BJ (cell line): ENCODE data around the gene B9D2. TPM values are rescaled to one million over a fixed set of nuclear protein-coding genes. Genes with fewer than 3 reads are reported as not detected.

ENCODE experiments used
- CTCF ChIA-PET: fragments of 350-600 bp; formaldehyde crosslinking; extraction: SDS; loops from one replicate; lab custom pipeline; 2021; ENCODE audit warnings: antibody characterized with exemption, inconsistent platforms; lab: Yijun Ruan, JAX
- POLR2A ChIA-PET: fragments of 300-600 bp; sonication (Branson Sonifier 250); formaldehyde crosslinking; extraction: SDS; loops from one replicate; lab custom pipeline; 2021; ENCODE audit warnings: antibody characterized with exemption; lab: Charles Lee
- DNase-seq: peaks from one replicate; pipeline ENCODE4 v3.0.0-alpha.2; 2011; ENCODE audit warnings: low read depth
- H3K27me3 ChIP-seq: 2 replicates; pipeline ENCODE4 v1.6.0; 2011; ENCODE audit warnings: low read length; ENCODE audit not compliant: control insufficient read depth, insufficient read depth
- H3K36me3 ChIP-seq: 2 replicates; pipeline ENCODE4 v1.5.1; 2011; ENCODE audit warnings: low read length; ENCODE audit not compliant: control insufficient read depth, insufficient read depth
- H3K4me3 ChIP-seq: 2 replicates; pipeline ENCODE4 v1.5.1; 2011; ENCODE audit warnings: low read depth, mild to moderate bottlenecking, control low read depth, low read length
- CTCF ChIP-seq: IDR thresholded peaks from 2 replicates; pipeline ENCODE4 v1.5.1; 2011; ENCODE audit warnings: low read depth, mild to moderate bottlenecking, control low read depth, inconsistent platforms, low read length, moderate library complexity; ENCODE audit not compliant: insufficient read depth
- polyA plus RNA-seq: library from polyadenylated mRNA; depleted of rRNA; stranded (reverse); fragments of >200 nt; gene quantifications from 2 replicates; pipeline ENCODE4 v1.2.3, GENCODE V29; 2011

The B9D2 gene
- polyA plus RNA-seq, 1 experiment = 10.9 TPM

- Histone ChIP-seq H3K36me3 (peaks cover 31% of the 10 kb centered on the region), H3K4me3 (no peak overlapping the region), H3K27me3 (no peaks in the 10 kb centered on the region)
- TF ChIP-seq CTCF = no peak
- CTCF ChIA-PET = no interaction called here
- POLR2A ChIA-PET = no interaction called here
- DNase-seq = no peak
Measured at GRCh38 chr19:41330481-41330880, 33.5 kb downstream of the B9D2 start.

- ChIA-PET CTCF (interaction anchor here (2.7 kb wide), 1 partner anchor 23 kb away, joined by 17 read pairs; no protein-coding TSS in a partner anchor), POLR2A (no interaction called here)
- no peak for TF ChIP-seq CTCF
- DNase-seq = no peak
- Histone ChIP-seq H3K4me3 (no peak overlapping the region), H3K27me3 (no peaks in the 10 kb centered on the region), H3K36me3 (peaks cover 27% of the 10 kb centered on the region)
Measured at GRCh38 chr19:41328842-41329225, 35.1 kb downstream of the B9D2 start.

DNA sequence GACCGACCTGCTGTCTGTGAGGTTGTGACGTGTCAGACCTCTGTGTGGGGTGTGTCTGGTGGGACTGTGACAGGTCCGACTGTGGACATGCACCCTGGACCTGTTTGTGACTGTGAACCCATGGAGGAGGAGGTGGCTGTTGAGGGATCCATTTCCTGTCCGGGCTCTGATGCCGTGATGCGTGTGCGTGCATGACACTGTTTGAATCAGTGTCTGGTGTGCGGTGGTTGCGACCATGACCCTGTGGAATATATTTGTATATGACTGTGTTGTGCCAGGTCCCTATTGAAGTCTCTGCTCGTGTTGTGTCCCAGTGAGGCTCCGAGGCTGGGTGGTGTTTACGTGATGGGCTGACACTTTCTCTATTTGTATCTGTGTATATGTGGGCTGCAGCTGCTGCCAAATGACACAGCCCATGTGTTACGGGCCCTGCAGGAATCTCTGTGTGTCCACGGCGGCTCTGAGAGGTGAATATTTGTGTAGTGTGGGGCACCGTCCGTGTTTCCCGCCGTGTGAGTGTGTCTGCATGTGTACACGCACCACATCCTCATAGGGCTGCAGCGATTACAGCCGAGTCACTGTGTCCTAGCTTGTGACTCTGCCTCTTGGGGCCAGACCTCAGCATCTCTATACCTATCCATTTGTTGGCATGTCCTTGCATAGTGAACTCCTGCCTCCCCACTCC, 35.6 kb downstream of the B9D2 start:
- no peak for TF ChIP-seq CTCF
- ChIA-PET POLR2A (no interaction called here), CTCF (interaction anchor here (2.7 kb wide), 1 partner anchor 24 kb away, joined by 17 read pairs; no protein-coding TSS in a partner anchor)

GRCh38 chr19:41327576-41328156, 36.3 kb downstream of the B9D2 start:
- CTCF ChIA-PET = interaction anchor here (2.7 kb wide), 1 partner anchor 25 kb away, joined by 17 read pairs; no protein-coding TSS in a partner anchor
- Histone ChIP-seq H3K27me3 (no peaks in the 10 kb centered on the region), H3K36me3 (peaks cover 24% of the 10 kb centered on the region), H3K4me3 (no peak overlapping the region)
- no peak for TF ChIP-seq CTCF
- POLR2A ChIA-PET = no interaction called here
- DNase-seq = no peak

More for the DNA sequence above, 35.6 kb downstream of the B9D2 start:
- H3K4me3 ChIP-seq = no peak overlapping the region
- peaks cover 27% of the 10 kb centered on the region for H3K36me3 ChIP-seq
- H3K27me3 ChIP-seq = no peaks in the 10 kb centered on the region
- DNase-seq = no peak

DNA sequence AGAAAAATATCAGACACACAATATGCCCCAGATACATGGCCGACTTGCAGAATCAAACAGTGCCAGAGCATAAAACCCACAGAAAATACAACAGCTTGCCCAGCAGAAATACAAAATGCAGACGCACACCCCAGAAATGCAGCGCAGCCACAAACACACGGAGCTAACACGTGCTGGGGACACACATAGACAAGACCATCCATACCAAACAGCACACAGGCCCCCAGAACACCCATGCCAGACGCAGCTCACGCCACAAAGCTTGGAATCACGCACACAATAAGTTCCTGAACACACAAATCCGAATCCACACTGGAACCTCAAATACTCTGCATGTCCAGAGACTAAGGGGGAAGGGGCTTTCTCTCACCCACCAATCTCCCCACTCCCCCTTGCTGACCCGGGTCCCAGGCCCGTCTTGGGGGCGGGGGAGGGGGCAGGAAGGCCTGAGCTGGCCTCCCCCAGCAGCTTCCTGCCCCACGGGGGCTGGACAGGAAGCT, 36.8 kb downstream of the B9D2 start:
- no peaks in the 10 kb centered on the region for H3K27me3 ChIP-seq
- ChIA-PET CTCF (interaction anchor here (2.7 kb wide), 1 partner anchor 25 kb away, joined by 17 read pairs; no protein-coding TSS in a partner anchor), POLR2A (no interaction called here)
- peaks cover 24% of the 10 kb centered on the region for H3K36me3 ChIP-seq
- no peak overlapping the region for H3K4me3 ChIP-seq
- TF ChIP-seq CTCF = no peak
- DNase-seq = no peak
